ENCODE measurements around the gene CACNA1E.

Gene CACNA1E

GRCh38 chr1:181809991-181810545 lies 326.8 kb downstream of the CACNA1E start:
- TF ChIP-seq, protein P1, sequence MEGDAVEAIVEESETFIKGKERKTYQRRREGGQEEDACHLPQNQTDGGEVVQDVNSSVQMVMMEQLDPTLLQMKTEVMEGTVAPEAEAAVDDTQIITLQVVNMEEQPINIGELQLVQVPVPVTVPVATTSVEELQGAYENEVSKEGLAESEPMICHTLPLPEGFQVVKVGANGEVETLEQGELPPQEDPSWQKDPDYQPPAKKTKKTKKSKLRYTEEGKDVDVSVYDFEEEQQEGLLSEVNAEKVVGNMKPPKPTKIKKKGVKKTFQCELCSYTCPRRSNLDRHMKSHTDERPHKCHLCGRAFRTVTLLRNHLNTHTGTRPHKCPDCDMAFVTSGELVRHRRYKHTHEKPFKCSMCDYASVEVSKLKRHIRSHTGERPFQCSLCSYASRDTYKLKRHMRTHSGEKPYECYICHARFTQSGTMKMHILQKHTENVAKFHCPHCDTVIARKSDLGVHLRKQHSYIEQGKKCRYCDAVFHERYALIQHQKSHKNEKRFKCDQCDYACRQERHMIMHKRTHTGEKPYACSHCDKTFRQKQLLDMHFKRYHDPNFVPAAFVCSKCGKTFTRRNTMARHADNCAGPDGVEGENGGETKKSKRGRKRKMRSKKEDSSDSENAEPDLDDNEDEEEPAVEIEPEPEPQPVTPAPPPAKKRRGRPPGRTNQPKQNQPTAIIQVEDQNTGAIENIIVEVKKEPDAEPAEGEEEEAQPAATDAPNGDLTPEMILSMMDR (IDR thresholded peaks at IDR 0.05; ENCODE audit: extremely low read depth, missing control alignments): no peak
- DNase-seq (ENCODE audit: low spot score): no peak

- no peak for DNase-seq (ENCODE audit: low spot score)
- TF ChIP-seq, protein P1 (IDR thresholded peaks at IDR 0.05; ENCODE audit: extremely low read depth, missing control alignments): no peak
Observed at GRCh38 chr1:181812208-181812607, 328.9 kb downstream of the CACNA1E start.

- no peak for DNase-seq (ENCODE audit: low spot score)
- TF ChIP-seq, protein P1 (IDR thresholded peaks at IDR 0.05; ENCODE audit: extremely low read depth, missing control alignments): no peak
Observed at GRCh38 chr1:181813266-181813665, 329.9 kb downstream of the CACNA1E start.

DNA sequence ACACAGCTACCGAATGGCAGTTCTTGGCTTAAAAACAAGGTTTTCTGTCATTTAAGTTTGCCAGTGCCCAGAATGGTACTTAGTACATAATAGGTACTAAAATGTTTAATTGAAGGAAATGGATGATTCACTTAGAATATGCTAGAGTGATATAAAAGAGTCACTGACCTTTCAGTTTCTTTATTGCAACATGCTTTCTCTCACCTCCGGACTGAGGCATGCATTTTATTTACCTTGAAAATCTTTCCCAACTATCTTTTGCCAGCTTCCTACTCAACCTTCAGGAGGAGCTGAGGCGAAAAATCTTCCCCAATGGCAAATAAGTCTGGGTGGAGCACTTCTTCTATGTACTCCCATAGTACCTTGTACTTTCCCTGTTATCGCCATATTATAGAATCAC lies 333.3 kb downstream of the CACNA1E start:
- no peak for DNase-seq (ENCODE audit: low spot score)
- TF ChIP-seq, protein P1 (IDR thresholded peaks at IDR 0.05; ENCODE audit: extremely low read depth, missing control alignments): no peak

DNA sequence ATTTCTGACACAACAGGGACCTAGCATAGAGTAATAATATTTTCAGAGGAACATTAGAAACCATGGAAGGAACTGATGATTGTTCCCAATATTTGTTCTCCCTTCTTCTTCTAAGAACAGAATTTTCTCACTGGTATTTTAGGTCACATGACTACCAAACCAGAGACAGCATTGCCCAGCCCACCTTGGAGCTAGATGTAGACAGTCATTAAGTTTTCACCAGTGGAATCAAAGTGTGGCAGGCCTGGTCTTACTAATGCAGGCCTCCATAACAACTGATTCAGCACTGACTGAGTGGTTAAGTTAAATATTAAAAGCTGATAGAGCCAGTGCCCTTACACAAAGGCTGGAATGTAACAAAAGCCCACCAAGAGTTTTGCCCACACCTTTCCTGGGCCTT lies 333.8 kb downstream of the CACNA1E start:
- TF ChIP-seq, protein P1 (IDR thresholded peaks at IDR 0.05; ENCODE audit: extremely low read depth, missing control alignments): no peak
- no peak for DNase-seq (ENCODE audit: low spot score)

GRCh38 chr1:181818459-181818858 lies 335.1 kb downstream of the CACNA1E start:
- TF ChIP-seq, protein P1 (IDR thresholded peaks at IDR 0.05; ENCODE audit: extremely low read depth, missing control alignments): no peak
- DNase-seq (ENCODE audit: low spot score): no peak

DNA sequence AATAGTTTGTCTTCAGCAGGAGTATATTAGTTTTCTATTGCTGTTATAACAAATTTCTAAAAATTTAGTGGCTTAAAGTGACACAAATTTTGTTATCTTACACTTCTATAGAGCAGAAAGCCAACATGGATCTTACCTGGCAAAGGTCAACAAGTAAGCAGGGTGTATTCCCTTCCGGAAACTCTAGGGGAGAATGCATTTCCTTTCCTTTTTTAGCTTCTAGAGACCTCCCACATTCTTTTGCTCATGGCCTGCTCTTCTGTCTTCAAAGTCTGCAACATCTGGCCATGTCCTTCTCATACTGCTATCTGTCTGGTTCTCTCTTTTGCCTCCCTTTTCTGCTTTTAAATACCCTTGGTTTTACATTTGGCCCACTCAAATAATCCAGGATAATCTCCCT lies 335.6 kb downstream of the CACNA1E start:
- TF ChIP-seq, protein P1 (IDR thresholded peaks at IDR 0.05; ENCODE audit: extremely low read depth, missing control alignments): no peak
- DNase-seq (ENCODE audit: low spot score): no peak
